KMS-11 (cell line): ENCODE measurements around the gene NFKBIZ.

Experiments used
- H2AFZ ChIP-seq: fragments of 200-600 bp; sonication (generic); 2 replicates; pipeline ENCODE4 v1.6.1; 2016; ENCODE audit warnings: antibody characterized with exemption, mixed run types, low read depth
- H3K27ac ChIP-seq: fragments of 200-600 bp; sonication (generic); 2 replicates; pipeline ENCODE4 v1.6.1; 2016; ENCODE audit warnings: mild to moderate bottlenecking, mixed run types
- H3K27me3 ChIP-seq: fragments of 200-600 bp; sonication (generic); 2 replicates; pipeline ENCODE4 v1.6.1; 2017; ENCODE audit warnings: mild to moderate bottlenecking, low read depth, mixed run types, moderate library complexity; ENCODE audit not compliant: insufficient read depth
- H3K36me3 ChIP-seq: fragments of 200-600 bp; sonication (generic); 2 replicates; pipeline ENCODE4 v1.6.1; 2017; ENCODE audit warnings: mild to moderate bottlenecking, mixed run types; ENCODE audit not compliant: insufficient read depth
- H3K4me1 ChIP-seq: fragments of 200-600 bp; sonication (generic); 2 replicates; pipeline ENCODE4 v1.6.1; 2016; ENCODE audit warnings: mild to moderate bottlenecking, low read depth, mixed run types; ENCODE audit not compliant: poor library complexity, severe bottlenecking
- H3K4me2 ChIP-seq: fragments of 200-600 bp; sonication (generic); 2 replicates; pipeline ENCODE4 v1.7.0; 2016; ENCODE audit warnings: mild to moderate bottlenecking, mixed run types
- H3K4me3 ChIP-seq: fragments of 200-600 bp; sonication (generic); IDR thresholded peaks from 2 replicates; pipeline ENCODE4 v1.6.1; 2017; ENCODE audit warnings: low read depth, low read length, mixed read lengths; ENCODE audit not compliant: insufficient read depth
- H3K79me2 ChIP-seq: fragments of 200-600 bp; sonication (generic); 2 replicates; pipeline ENCODE4 v1.6.1; 2016; ENCODE audit warnings: low read depth, mixed run types; ENCODE audit not compliant: insufficient read depth
- H3K9ac ChIP-seq: fragments of 200-600 bp; sonication (generic); 2 replicates; pipeline ENCODE4 v1.6.1; 2016; ENCODE audit warnings: mild to moderate bottlenecking, mixed run types
- H4K20me1 ChIP-seq: fragments of 200-600 bp; sonication (generic); 2 replicates; pipeline ENCODE4 v1.6.1; 2016; ENCODE audit warnings: mild to moderate bottlenecking, mixed run types; ENCODE audit not compliant: insufficient read depth
- TF ChIP-seq, protein P1 (sequence below): fragments of 200-600 bp; sonication (generic); conservative IDR thresholded peaks from 2 replicates; pipeline ENCODE4 v1.6.1; 2017; ENCODE audit warnings: low read depth, mild to moderate bottlenecking, antibody characterized with exemption, low read length, moderate library complexity, mixed read lengths

NFKBIZ gene

DNA sequence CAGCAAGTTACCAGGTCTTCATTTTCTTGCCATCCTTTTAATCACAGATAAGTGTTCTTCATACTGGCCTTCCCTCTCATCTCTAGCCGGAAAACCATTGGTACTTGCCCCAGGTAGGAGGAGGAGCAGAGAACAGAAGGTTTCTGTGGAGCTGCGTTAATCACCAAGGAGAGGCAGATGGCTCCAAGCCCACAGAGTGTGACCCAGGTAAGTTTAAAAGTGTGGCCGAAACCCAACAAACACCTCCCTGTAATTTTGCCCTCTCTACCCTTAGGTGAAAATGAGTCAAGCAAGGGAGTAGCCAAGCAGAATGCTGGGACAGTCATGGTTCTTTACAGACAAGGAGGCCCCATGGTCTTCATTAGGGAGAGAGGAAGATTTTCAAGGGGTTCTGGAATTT lies 37.3 kb downstream of the NFKBIZ start:
- Histone ChIP-seq H4K20me1 (no peaks in the 10 kb centered on the region), H3K9ac (no peak overlapping the region), H3K4me1 (no peaks in the 10 kb centered on the region), H3K4me2 (no peak overlapping the region), H3K36me3 (no peaks in the 10 kb centered on the region), H3K79me2 (no peaks in the 10 kb centered on the region), H3K4me3 (no peak overlapping the region), H3K27ac (no peak overlapping the region), H2AFZ (no peak overlapping the region), H3K27me3 (no peaks in the 10 kb centered on the region)
- TF ChIP-seq, protein P1, sequence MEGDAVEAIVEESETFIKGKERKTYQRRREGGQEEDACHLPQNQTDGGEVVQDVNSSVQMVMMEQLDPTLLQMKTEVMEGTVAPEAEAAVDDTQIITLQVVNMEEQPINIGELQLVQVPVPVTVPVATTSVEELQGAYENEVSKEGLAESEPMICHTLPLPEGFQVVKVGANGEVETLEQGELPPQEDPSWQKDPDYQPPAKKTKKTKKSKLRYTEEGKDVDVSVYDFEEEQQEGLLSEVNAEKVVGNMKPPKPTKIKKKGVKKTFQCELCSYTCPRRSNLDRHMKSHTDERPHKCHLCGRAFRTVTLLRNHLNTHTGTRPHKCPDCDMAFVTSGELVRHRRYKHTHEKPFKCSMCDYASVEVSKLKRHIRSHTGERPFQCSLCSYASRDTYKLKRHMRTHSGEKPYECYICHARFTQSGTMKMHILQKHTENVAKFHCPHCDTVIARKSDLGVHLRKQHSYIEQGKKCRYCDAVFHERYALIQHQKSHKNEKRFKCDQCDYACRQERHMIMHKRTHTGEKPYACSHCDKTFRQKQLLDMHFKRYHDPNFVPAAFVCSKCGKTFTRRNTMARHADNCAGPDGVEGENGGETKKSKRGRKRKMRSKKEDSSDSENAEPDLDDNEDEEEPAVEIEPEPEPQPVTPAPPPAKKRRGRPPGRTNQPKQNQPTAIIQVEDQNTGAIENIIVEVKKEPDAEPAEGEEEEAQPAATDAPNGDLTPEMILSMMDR: no peak

DNA sequence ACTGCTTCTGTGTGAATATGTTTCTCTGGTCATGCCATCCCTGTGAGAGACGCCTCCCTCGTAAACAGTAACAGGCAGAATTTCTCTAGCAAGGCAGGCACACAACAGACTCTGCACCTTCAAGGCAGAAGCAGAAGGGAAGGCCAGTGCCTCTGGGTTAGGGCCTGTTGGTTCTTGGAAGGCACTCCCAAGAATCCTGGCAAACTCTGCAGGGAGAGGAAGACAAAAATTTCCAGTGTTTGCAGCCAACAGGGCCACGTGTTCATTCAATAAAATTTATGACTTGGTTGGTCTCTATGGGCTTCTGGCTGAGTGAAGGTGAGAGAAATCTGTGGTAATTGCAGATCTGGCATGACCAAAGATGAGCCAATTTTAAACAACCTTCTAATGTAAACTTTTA lies 39.3 kb downstream of the NFKBIZ start:
- Histone ChIP-seq H3K4me3 (no peak overlapping the region), H3K36me3 (no peaks in the 10 kb centered on the region), H2AFZ (no peak overlapping the region), H3K27me3 (no peaks in the 10 kb centered on the region), H3K4me2 (no peak overlapping the region), H3K27ac (no peak overlapping the region), H3K79me2 (no peaks in the 10 kb centered on the region), H4K20me1 (no peaks in the 10 kb centered on the region), H3K4me1 (no peaks in the 10 kb centered on the region), H3K9ac (no peak overlapping the region)
- TF ChIP-seq, protein P1: no peak

DNA sequence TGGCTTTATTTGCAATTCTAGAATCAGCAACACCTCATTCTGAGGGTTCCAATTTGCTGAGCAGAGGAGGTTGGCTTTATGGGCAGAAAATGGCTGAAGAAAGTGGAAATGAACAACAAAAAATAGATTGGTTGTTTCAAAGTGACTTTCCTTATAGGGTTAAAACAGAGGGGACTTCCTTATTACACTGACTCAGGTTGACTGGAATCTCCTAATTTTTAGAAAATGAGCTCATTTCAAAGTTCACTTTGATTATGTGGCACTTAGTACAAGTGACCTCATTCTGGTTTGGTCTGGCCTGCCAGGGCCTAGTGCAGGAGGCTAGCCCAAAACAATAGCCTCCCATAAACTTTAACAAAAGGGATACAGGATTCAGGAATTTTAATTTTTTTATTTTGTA lies 41.4 kb downstream of the NFKBIZ start:
- TF ChIP-seq, protein P1: no peak
- H3K79me2 ChIP-seq: no peaks in the 10 kb centered on the region
- H3K4me1 ChIP-seq: no peaks in the 10 kb centered on the region
- no peak overlapping the region for H3K27ac ChIP-seq
- H3K9ac ChIP-seq: no peak overlapping the region
- no peak overlapping the region for H3K4me2 ChIP-seq
- no peaks in the 10 kb centered on the region for H3K36me3 ChIP-seq
- no peak overlapping the region for H2AFZ ChIP-seq
- H3K27me3 ChIP-seq: no peaks in the 10 kb centered on the region
- no peaks in the 10 kb centered on the region for H4K20me1 ChIP-seq
- H3K4me3 ChIP-seq: no peak overlapping the region

DNA sequence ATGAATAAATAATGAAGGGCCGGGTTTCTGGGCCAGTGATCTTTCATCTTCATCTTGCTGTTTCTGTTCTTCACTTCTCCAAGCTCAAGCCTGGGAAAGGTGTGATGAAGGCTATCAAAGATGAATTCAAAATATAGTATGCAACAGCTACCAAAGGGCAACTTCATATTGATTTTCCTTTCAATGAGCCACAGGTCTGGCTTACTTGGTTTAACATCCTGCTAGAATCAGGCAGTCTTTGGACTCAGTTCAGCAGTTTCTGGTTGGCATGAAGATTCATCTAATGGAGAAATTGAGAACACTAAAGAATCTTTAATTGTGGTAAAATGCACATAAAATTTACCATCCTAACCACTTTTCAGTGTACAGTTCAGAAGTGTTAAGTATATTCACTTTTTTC lies 43.3 kb downstream of the NFKBIZ start:
- Histone ChIP-seq H3K9ac (no peak overlapping the region), H2AFZ (no peak overlapping the region), H4K20me1 (no peaks in the 10 kb centered on the region), H3K79me2 (no peaks in the 10 kb centered on the region), H3K4me2 (no peak overlapping the region), H3K4me1 (no peaks in the 10 kb centered on the region), H3K4me3 (no peak overlapping the region), H3K27me3 (no peaks in the 10 kb centered on the region), H3K36me3 (no peaks in the 10 kb centered on the region), H3K27ac (no peak overlapping the region)
- TF ChIP-seq, protein P1: no peak
